ENCODE measurements around the gene TNNC1. TPM values are rescaled to one million over a fixed set of nuclear protein-coding genes. Genes with fewer than 3 reads are reported as not detected.

The TNNC1 gene
- polyA plus RNA-seq, 3 donors = not detected

DNA sequence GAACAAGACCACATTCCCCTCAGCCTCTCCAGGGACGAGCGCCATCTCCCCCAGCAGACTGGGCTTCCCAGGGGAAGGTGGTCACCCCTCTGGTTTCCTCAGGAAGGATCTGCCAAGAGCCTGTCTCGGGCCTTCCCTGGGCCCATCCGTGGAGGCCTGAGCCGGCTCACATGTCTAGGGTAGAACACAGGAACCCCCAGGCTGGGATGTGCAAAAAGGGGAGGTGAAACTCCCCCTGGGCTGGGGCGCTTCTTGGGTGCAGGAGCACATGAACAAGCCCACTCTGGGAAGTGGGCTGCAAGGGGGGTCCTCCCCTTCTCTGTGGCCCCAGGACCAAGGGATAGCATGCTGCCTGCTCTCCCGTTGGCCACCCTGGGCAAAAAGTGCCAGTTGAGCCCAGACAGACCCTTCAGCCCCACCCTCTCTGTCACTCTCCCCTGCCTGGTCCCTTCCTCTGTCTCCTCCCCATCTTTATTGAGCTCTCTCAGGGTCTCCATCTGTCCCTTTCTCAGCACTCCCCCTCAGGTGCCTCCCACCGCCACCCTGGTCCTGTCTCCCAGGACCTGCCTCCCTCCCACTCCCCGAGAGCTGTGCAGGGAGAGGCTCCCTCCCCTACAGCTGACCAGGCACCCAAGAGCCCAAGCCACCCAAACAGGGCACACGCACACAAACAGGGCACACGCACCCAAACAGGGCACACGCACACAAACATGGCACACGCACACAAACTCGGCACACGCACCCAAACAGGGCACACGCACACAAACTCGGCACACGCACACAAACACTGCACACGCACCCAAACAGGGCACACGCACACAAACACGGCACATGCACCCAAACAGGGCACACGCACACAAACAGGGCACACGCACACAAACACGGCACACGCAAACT, 9.8 kb downstream of the TNNC1 start:
- H3K27me3 Mint-ChIP-seq (ENCODE audit: low read depth in 3 of 3) = peaks cover 2 to 9% (median 7%) of the 10 kb centered on the region in 3 donors
- no peak overlapping the region for H2AFZ ChIP-seq (ENCODE audit: insufficient read depth, low read depth, low read length, poor library complexity, severe bottlenecking)
- H3K9me3 Mint-ChIP-seq = no peaks in the 10 kb centered on the region
- DNase-seq = no peak
- H3K36me3 ChIP-seq (replicated peaks in 1 of 2; ENCODE audit: control insufficient read depth in 1 of 2, insufficient read depth in 2 of 2, low read length in 2 of 2) = no peaks in the 10 kb centered on the region
- H3K4me2 ChIP-seq (replicated peaks; ENCODE audit: extremely low read depth, low read length, poor library complexity, severe bottlenecking) = no peak overlapping the region
- H3K9ac ChIP-seq (ENCODE audit: insufficient read depth, low read length, poor library complexity, severe bottlenecking) = no peak overlapping the region
- H3K4me1 Mint-ChIP-seq = peaks cover 6% of the 10 kb centered on the region
- no peaks in the 10 kb centered on the region for H3K27me3 ChIP-seq (ENCODE audit: control insufficient read depth in 2 of 2, insufficient read depth in 2 of 2, low read length in 2 of 2)
- WGBS (ENCODE audit: insufficient coverage) = 87% methylated on average over 23 of the region's 25 CpGs
- peaks cover 5 to 11% of the 10 kb centered on the region in 2 donors for H3K4me1 ChIP-seq (ENCODE audit: control insufficient read depth in 1 of 2, insufficient read depth in 2 of 2, low read length in 2 of 2)
- no peaks in the 10 kb centered on the region for H3K36me3 Mint-ChIP-seq
- H3K9me3 ChIP-seq (replicated peaks in 1 of 2; ENCODE audit: control insufficient read depth in 1 of 2, insufficient read depth in 1 of 2, low read length in 2 of 2) = no peaks in the 10 kb centered on the region
- no peaks in the 10 kb centered on the region for H4K20me1 ChIP-seq (ENCODE audit: insufficient read depth, low read length)
- H3K27ac ChIP-seq (ENCODE audit: low read depth in 1 of 2, low read length in 2 of 2) = no peak overlapping the region
- intact Hi-C loops (cut with micrococcal nuclease) = loop anchor here in 1 of 2 donors (2.0 kb wide), 1 partner anchor 15 kb away; no protein-coding TSS in a partner anchor
- TF ChIP-seq, protein P1, sequence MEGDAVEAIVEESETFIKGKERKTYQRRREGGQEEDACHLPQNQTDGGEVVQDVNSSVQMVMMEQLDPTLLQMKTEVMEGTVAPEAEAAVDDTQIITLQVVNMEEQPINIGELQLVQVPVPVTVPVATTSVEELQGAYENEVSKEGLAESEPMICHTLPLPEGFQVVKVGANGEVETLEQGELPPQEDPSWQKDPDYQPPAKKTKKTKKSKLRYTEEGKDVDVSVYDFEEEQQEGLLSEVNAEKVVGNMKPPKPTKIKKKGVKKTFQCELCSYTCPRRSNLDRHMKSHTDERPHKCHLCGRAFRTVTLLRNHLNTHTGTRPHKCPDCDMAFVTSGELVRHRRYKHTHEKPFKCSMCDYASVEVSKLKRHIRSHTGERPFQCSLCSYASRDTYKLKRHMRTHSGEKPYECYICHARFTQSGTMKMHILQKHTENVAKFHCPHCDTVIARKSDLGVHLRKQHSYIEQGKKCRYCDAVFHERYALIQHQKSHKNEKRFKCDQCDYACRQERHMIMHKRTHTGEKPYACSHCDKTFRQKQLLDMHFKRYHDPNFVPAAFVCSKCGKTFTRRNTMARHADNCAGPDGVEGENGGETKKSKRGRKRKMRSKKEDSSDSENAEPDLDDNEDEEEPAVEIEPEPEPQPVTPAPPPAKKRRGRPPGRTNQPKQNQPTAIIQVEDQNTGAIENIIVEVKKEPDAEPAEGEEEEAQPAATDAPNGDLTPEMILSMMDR (IDR thresholded peaks at IDR 0.05) = no peak
- H3K27ac Mint-ChIP-seq = peak overlapping the region in 1 of 7 donors; percentile 63
- H3K4me3 ChIP-seq (replicated peaks in 1 of 3; ENCODE audit: low read depth in 2 of 3, low read length in 3 of 3) = no peak overlapping the region
- H3K4me3 Mint-ChIP-seq = no peak overlapping the region
- no peaks in the 10 kb centered on the region for H3K79me2 ChIP-seq (ENCODE audit: insufficient read depth, low read length)

DNA sequence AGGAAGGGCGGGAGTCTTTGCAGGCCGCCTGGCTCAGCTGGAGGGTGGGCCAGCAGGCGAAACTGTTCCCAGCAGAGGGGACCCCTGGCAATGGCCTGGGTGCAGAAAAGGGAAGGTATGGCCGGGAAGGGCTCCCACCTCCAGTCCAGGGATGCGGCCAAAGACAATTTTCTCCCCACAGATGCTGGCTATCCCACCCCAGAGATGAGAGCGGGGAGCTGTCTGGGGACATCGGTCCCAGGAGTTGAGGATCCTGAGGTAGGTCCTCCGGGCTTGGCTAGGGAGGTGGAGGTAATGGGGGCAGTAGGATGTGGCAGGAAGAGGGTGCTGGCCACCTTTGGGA, 10.6 kb downstream of the TNNC1 start:
- Mint-ChIP-seq H3K27ac (no peak overlapping the region), H3K27me3 (ENCODE audit: low read depth in 3 of 3) (peaks cover 2 to 9% (median 7%) of the 10 kb centered on the region in 3 donors), H3K36me3 (no peaks in the 10 kb centered on the region), H3K4me3 (no peak overlapping the region), H3K9me3 (no peaks in the 10 kb centered on the region), H3K4me1 (peaks cover 6% of the 10 kb centered on the region)
- no peak for DNase-seq
- TF ChIP-seq, protein P1 (IDR thresholded peaks at IDR 0.05) = no peak
- Histone ChIP-seq H3K4me1 (ENCODE audit: control insufficient read depth in 1 of 2, insufficient read depth in 2 of 2, low read length in 2 of 2) (peaks cover 5 to 11% of the 10 kb centered on the region in 2 donors), H3K79me2 (ENCODE audit: insufficient read depth, low read length) (no peaks in the 10 kb centered on the region), H4K20me1 (ENCODE audit: insufficient read depth, low read length) (no peaks in the 10 kb centered on the region), H3K4me2 (replicated peaks; ENCODE audit: extremely low read depth, low read length, poor library complexity, severe bottlenecking) (no peak overlapping the region), H3K9ac (ENCODE audit: insufficient read depth, low read length, poor library complexity, severe bottlenecking) (no peak overlapping the region), H3K27me3 (ENCODE audit: control insufficient read depth in 2 of 2, insufficient read depth in 2 of 2, low read length in 2 of 2) (no peaks in the 10 kb centered on the region), H3K27ac (ENCODE audit: low read depth in 1 of 2, low read length in 2 of 2) (no peak overlapping the region), H3K36me3 (replicated peaks in 1 of 2; ENCODE audit: control insufficient read depth in 1 of 2, insufficient read depth in 2 of 2, low read length in 2 of 2) (no peaks in the 10 kb centered on the region), H2AFZ (ENCODE audit: insufficient read depth, low read depth, low read length, poor library complexity, severe bottlenecking) (no peak overlapping the region), H3K4me3 (replicated peaks in 1 of 3; ENCODE audit: low read depth in 2 of 3, low read length in 3 of 3) (no peak overlapping the region), H3K9me3 (replicated peaks in 1 of 2; ENCODE audit: control insufficient read depth in 1 of 2, insufficient read depth in 1 of 2, low read length in 2 of 2) (no peaks in the 10 kb centered on the region)
- intact Hi-C loops (cut with micrococcal nuclease) = no loop called here
- 95% methylated on average over 3 of the region's 8 CpGs for WGBS (ENCODE audit: insufficient coverage)
